ENCODE data around the gene SIM1.

SIM1 gene

GRCh38 chr6:100350139-100350538, 114.6 kb downstream of the SIM1 start:
- no peak for DNase-seq (ENCODE audit: low spot score)

- no peak for DNase-seq (ENCODE audit: low spot score)
These were observed 115.4 kb downstream of the SIM1 start for GRCh38 chr6:100349366-100349765.

- DNase-seq (ENCODE audit: low spot score) = no peak
These were observed 116.7 kb downstream of the SIM1 start for GRCh38 chr6:100347901-100348550.

- DNase-seq (ENCODE audit: low spot score) = no peak
These were observed 117.9 kb downstream of the SIM1 start for GRCh38 chr6:100346828-100347227.

GRCh38 chr6:100346203-100346602, 118.5 kb downstream of the SIM1 start:
- no peak for DNase-seq (ENCODE audit: low spot score)

- no peak for DNase-seq (ENCODE audit: low spot score)
These were observed 120.0 kb downstream of the SIM1 start for GRCh38 chr6:100344761-100345160.

- DNase-seq (ENCODE audit: low spot score) = no peak
These were observed 120.4 kb downstream of the SIM1 start for GRCh38 chr6:100344321-100344720.

- no peak for DNase-seq (ENCODE audit: low spot score)
These were observed 121.2 kb downstream of the SIM1 start for GRCh38 chr6:100343316-100344077.

GRCh38 chr6:100342830-100343229, 121.9 kb downstream of the SIM1 start:
- DNase-seq (ENCODE audit: low spot score) = no peak

- no peak for DNase-seq (ENCODE audit: low spot score)
These were observed 125.0 kb downstream of the SIM1 start for GRCh38 chr6:100339574-100340255.

GRCh38 chr6:100338090-100338489, 126.6 kb downstream of the SIM1 start:
- DNase-seq (ENCODE audit: low spot score) = no peak

GRCh38 chr6:100336876-100337275, 127.8 kb downstream of the SIM1 start:
- DNase-seq (ENCODE audit: low spot score) = no peak

GRCh38 chr6:100335991-100336390, 128.7 kb downstream of the SIM1 start:
- DNase-seq (ENCODE audit: low spot score) = no peak
